Liver (tissue), 9 donors: Measurements from ENCODE around the gene SFMBT2. TPM values are rescaled to one million over a fixed set of nuclear protein-coding genes. Genes with fewer than 3 reads are reported as not detected.

Experiments used
- DNase-seq: peaks from one replicate; pipeline ENCODE4 v3.0.0-alpha.2; 2017; ENCODE audit warnings: low spot score
- H3K27ac ChIP-seq, 2 donors: one replicate each; pipeline ENCODE4 v1.7.0; 2013; ENCODE audit warnings: inconsistent platforms in 2 of 2, low read length in 2 of 2, control low read depth in 1 of 2, low read depth in 1 of 2, mild to moderate bottlenecking in 1 of 2
- H3K27me3 ChIP-seq, 4 donors: one replicate each; pipeline versions ENCODE4 v1.6.1 to v1.7.0; 2013; ENCODE audit warnings: low read length in 3 of 4, inconsistent platforms in 1 of 4, mild to moderate bottlenecking in 1 of 4, moderate library complexity in 1 of 4; ENCODE audit not compliant: control insufficient read depth in 4 of 4, insufficient read depth in 4 of 4
- H3K36me3 ChIP-seq, 4 donors: one replicate each; pipeline versions ENCODE4 v1.6.1 to v1.7.0; 2013; ENCODE audit warnings: low read length in 3 of 4, mild to moderate bottlenecking in 3 of 4, low read depth in 1 of 4, moderate library complexity in 1 of 4; ENCODE audit not compliant: control insufficient read depth in 4 of 4, insufficient read depth in 3 of 4
- H3K4me1 ChIP-seq, 4 donors: one replicate each; pipeline versions ENCODE4 v1.6.1 to v1.7.0; 2013; ENCODE audit warnings: low read length in 3 of 4, mild to moderate bottlenecking in 3 of 4, moderate library complexity in 1 of 4; ENCODE audit not compliant: control insufficient read depth in 4 of 4, insufficient read depth in 4 of 4
- H3K4me3 ChIP-seq, 3 donors: one replicate each; pipeline versions ENCODE4 v1.6.1 to v1.7.0; 2013; ENCODE audit warnings: low read length in 3 of 3, control low read depth in 1 of 3, low read depth in 1 of 3, mild to moderate bottlenecking in 1 of 3
- H3K9ac ChIP-seq, 2 donors: one replicate each; pipeline ENCODE4 v1.7.0; 2013; ENCODE audit warnings: low read length in 2 of 2, mild to moderate bottlenecking in 2 of 2, moderate library complexity in 2 of 2, control low read depth in 1 of 2, low read depth in 1 of 2
- H3K9me3 ChIP-seq, 4 donors: one replicate each; pipeline versions ENCODE4 v1.6.1 to v1.7.0; 2013; ENCODE audit warnings: low read length in 3 of 4; ENCODE audit not compliant: control insufficient read depth in 4 of 4
- ATF3 ChIP-seq: IDR thresholded peaks from 2 replicates; pipeline ENCODE4 v1.6.1; 2016; ENCODE audit warnings: antibody characterized with exemption
- CTCF ChIP-seq: fragments of 150-350 bp; IDR thresholded peaks from 2 replicates; pipeline ENCODE4 v1.5.1; 2017; ENCODE audit warnings: improper control_type of control experiment, low read depth, low read length; ENCODE audit not compliant: missing input control
- EGR1 ChIP-seq, 2 donors: IDR thresholded peaks; 2 replicates each; pipeline ENCODE4 v1.6.1; 2016 to 2018; ENCODE audit warnings: antibody characterized with exemption in 2 of 2, low read depth in 2 of 2
- FOXA1 ChIP-seq: IDR thresholded peaks from 2 replicates; pipeline ENCODE4 v1.6.1; 2016; ENCODE audit warnings: antibody characterized with exemption
- FOXA2 ChIP-seq: IDR thresholded peaks from 2 replicates; pipeline ENCODE4 v1.6.1; 2016; ENCODE audit warnings: antibody characterized with exemption
- GABPA ChIP-seq, 2 donors: IDR thresholded peaks in 1 of 2; conservative IDR thresholded peaks in 1 of 2; 2 replicates each; pipeline ENCODE4 v1.6.1; 2016; ENCODE audit warnings: antibody characterized with exemption in 2 of 2, mild to moderate bottlenecking in 1 of 2, moderate library complexity in 1 of 2
- HNF4A ChIP-seq, 2 donors: conservative IDR thresholded peaks; 2 replicates each; pipeline ENCODE4 v1.6.1; 2016; ENCODE audit warnings: antibody characterized with exemption in 2 of 2, mild to moderate bottlenecking in 2 of 2
- HNF4G ChIP-seq: IDR thresholded peaks from 2 replicates; pipeline ENCODE4 v1.6.1; 2016; ENCODE audit warnings: antibody characterized with exemption
- JUND ChIP-seq, 2 donors: IDR thresholded peaks; 2 replicates each; pipeline ENCODE4 v1.6.1; 2016; ENCODE audit warnings: antibody characterized with exemption in 2 of 2
- NR2F2 ChIP-seq: IDR thresholded peaks from 2 replicates; pipeline ENCODE4 v1.6.1; 2016; ENCODE audit warnings: antibody characterized with exemption
- REST ChIP-seq: IDR thresholded peaks from 2 replicates; pipeline ENCODE4 v1.6.1; 2016; ENCODE audit warnings: antibody characterized with exemption, mild to moderate bottlenecking
- RXRA ChIP-seq, 2 donors: IDR thresholded peaks; 2 replicates each; pipeline ENCODE4 v1.6.1; 2017 to 2018; ENCODE audit warnings: antibody characterized with exemption in 2 of 2, mild to moderate bottlenecking in 1 of 2
- SP1 ChIP-seq: IDR thresholded peaks from 2 replicates; pipeline ENCODE4 v1.6.1; 2018; ENCODE audit warnings: antibody characterized with exemption, mild to moderate bottlenecking
- TAF1 ChIP-seq: conservative IDR thresholded peaks from 2 replicates; pipeline ENCODE4 v1.6.1; 2016; ENCODE audit warnings: antibody characterized with exemption, mild to moderate bottlenecking
- YY1 ChIP-seq: IDR thresholded peaks from 2 replicates; pipeline ENCODE4 v1.6.1; 2016; ENCODE audit warnings: antibody characterized with exemption, mild to moderate bottlenecking
- ZBTB33 ChIP-seq: IDR thresholded peaks from 2 replicates; pipeline ENCODE4 v1.6.1; 2016; ENCODE audit warnings: antibody characterized with exemption
- WGBS: extraction: QIAGEN DNeasy Blood & Tissue Kit; methylation state at CpG from one replicate; pipeline ENCODE4 v1.1.7; 2013; 5-methylcytosine and 5-hydroxymethylcytosine counted together
- polyA plus RNA-seq, 2 donors: library from polyadenylated mRNA; stranded (reverse) in 1 of 2; unstranded in 1 of 2; fragments of 200-250 nt in 1 of 2; fragments of >200 nt in 1 of 2; fragmentation: Nextera tagmentation in 1 of 2; extraction: Ambion mirVana in 1 of 2; gene quantifications; one replicate each; pipeline versions ENCODE4 v1.2.1 to v1.2.3, GENCODE V29; 2013 to 2015
- total RNA-seq, 2 donors: library from RNA; depleted of rRNA; stranded (reverse); fragments of >200 nt; gene quantifications; one replicate each; pipeline ENCODE4 v1.2.3, GENCODE V29; 2014
- TF ChIP-seq, protein P1 (sequence below): IDR thresholded peaks from 2 replicates; pipeline ENCODE4 v1.6.1; 2016; ENCODE audit warnings: antibody characterized with exemption
- donor health status: healthy.
- donor health status: healthy.
- donor health status: healthy.
- donor health status: healthy.
- donor health status: healthy.

SFMBT2 gene
- total and polyA plus RNA-seq, 4 donors: 0.46 to 2.8 (median 1.5) TPM

DNA sequence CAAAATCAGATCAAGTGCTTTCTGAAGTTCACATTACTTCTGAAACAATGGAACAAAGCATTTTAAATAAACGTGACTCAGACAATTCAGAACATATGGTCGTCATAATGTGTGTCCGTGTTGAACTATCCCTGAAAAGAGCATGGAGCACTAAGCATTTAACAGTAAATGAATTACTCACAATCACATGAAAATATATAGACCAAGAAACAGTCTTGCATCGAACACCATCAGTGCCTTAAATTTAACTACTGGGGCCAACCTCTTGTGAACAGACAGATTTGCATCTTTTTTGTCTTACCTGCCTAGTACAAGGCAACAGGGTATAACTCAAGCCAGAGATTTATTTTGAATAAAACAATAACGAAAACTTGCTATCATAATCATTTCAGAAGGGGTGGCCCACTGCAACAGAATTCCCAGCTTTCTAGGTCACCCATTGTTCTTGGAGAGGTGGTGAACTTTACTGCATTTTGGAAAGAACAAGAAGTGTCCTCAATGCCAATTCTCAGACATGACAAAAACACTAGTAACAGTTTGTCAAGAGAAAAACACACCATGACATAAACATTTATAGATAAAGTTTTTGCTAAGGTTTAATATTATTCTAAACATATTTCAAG, 293.5 kb downstream of the SFMBT2 start:
- Histone ChIP-seq H3K4me3 (no peak overlapping the region), H3K27me3 (no peaks in the 10 kb centered on the region)

GRCh38 chr10:7111561-7111960, 299.3 kb downstream of the SFMBT2 start:
- Histone ChIP-seq H3K36me3 (no peaks in the 10 kb centered on the region), H3K4me3 (no peak overlapping the region), H3K9ac (no peak overlapping the region), H3K4me1 (no peaks in the 10 kb centered on the region), H3K9me3 (peaks cover 0 to 5% (median 0%) of the 10 kb centered on the region in 4 donors), H3K27me3 (no peaks in the 10 kb centered on the region), H3K27ac (no peak overlapping the region)
- 61% methylated on average over 3 of the region's 3 CpGs for WGBS
- no peak for DNase-seq
- TF ChIP-seq CTCF (no peak), REST (no peak), TAF1 (no peak), SP1 (no peak), NR2F2 (no peak), FOXA2 (no peak), HNF4A (conservative IDR thresholded peaks at IDR 0.05) (no peak), YY1 (no peak), RXRA (IDR thresholded peaks at IDR 0.05) (no peak), ZBTB33 (no peak), HNF4G (no peak), GABPA (IDR thresholded peaks at IDR 0.05 in 1 of 2, conservative IDR thresholded peaks at IDR 0.05 in 1 of 2) (no peak), ATF3 (no peak), EGR1 (IDR thresholded peaks at IDR 0.05; ENCODE audit: low read depth in 2 of 2) (no peak), JUND (IDR thresholded peaks at IDR 0.05) (no peak), FOXA1 (no peak)
- TF ChIP-seq, protein P1, sequence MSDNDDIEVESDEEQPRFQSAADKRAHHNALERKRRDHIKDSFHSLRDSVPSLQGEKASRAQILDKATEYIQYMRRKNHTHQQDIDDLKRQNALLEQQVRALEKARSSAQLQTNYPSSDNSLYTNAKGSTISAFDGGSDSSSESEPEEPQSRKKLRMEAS: no peak

More for the DNA sequence above, 293.5 kb downstream of the SFMBT2 start:
- H3K36me3 ChIP-seq: no peaks in the 10 kb centered on the region
- 79% methylated on average over 5 of the region's 5 CpGs for WGBS
- no peak overlapping the region for H3K27ac ChIP-seq
- TF ChIP-seq HNF4A (conservative IDR thresholded peaks at IDR 0.05) (no peak), JUND (IDR thresholded peaks at IDR 0.05) (no peak), YY1 (no peak)
- DNase-seq: no peak
- H3K9me3 ChIP-seq: no peaks in the 10 kb centered on the region
- H3K9ac ChIP-seq: no peak overlapping the region
- no peaks in the 10 kb centered on the region for H3K4me1 ChIP-seq
